AG04449 (cell line): ENCODE measurements around the gene ARPP19.

ENCODE experiments used
- CTCF ChIA-PET: fragments of 350-600 bp; formaldehyde crosslinking; extraction: SDS; loops from one replicate; lab custom pipeline; 2021; ENCODE audit warnings: antibody characterized with exemption; lab: Yijun Ruan, JAX
- POLR2A ChIA-PET: fragments of 400-600, 350-600 bp; formaldehyde crosslinking; extraction: SDS; loops from one replicate; lab custom pipeline; 2020; ENCODE audit warnings: antibody characterized with exemption, inconsistent platforms; lab: Yijun Ruan, JAX
- DNase-seq: peaks from one replicate; pipeline ENCODE4 v3.0.0-alpha.2; 2010; ENCODE audit warnings: low read depth, low spot score
- H3K4me3 ChIP-seq: 2 replicates; pipeline ENCODE4 v1.5.1; 2011; ENCODE audit warnings: low read depth, mild to moderate bottlenecking, control low read depth, low read length
- CTCF ChIP-seq: IDR thresholded peaks from one replicate; pipeline ENCODE4 v1.5.1; 2011; ENCODE audit warnings: mild to moderate bottlenecking, moderate library complexity, low read length, control low read depth, inconsistent platforms; ENCODE audit not compliant: insufficient read depth; ENCODE audit errors: missing control alignments

The ARPP19 gene

GRCh38 chr15:52527196-52527910 is 41.5 kb downstream of the ARPP19 start:
- POLR2A ChIA-PET = no interaction called here

GRCh38 chr15:52524223-52525136 is 44.4 kb downstream of the ARPP19 start:
- ChIA-PET POLR2A (no interaction called here), CTCF (interaction anchor here (0.7 kb wide), 1 partner anchor 211 kb away, joined by 3 read pairs; no protein-coding TSS in a partner anchor)

More at GRCh38 chr15:52527196-52527910, 41.5 kb downstream of the ARPP19 start:
- TF ChIP-seq CTCF = no peak
- CTCF ChIA-PET = interaction anchor here (0.7 to 1.4 kb wide), 3 partner anchors 18 to 171 kb away, joined by 3 read pairs; no protein-coding TSS in a partner anchor
- DNase-seq = no peak
- peak overlapping the region; percentile 74 for H3K4me3 ChIP-seq

GRCh38 chr15:52523647-52524046 is 45.2 kb downstream of the ARPP19 start:
- ChIA-PET CTCF (no interaction called here), POLR2A (no interaction called here)
- DNase-seq = no peak
- H3K4me3 ChIP-seq = no peak overlapping the region
- no peak for TF ChIP-seq CTCF

More at GRCh38 chr15:52524223-52525136, 44.4 kb downstream of the ARPP19 start:
- no peak overlapping the region for H3K4me3 ChIP-seq
- no peak for TF ChIP-seq CTCF
- no peak for DNase-seq

- H3K4me3 ChIP-seq = no peak overlapping the region
- DNase-seq = peak; percentile 76
- TF ChIP-seq CTCF = no peak
- ChIA-PET CTCF (interaction anchor here (0.9 kb wide), 1 partner anchor 192 kb away, joined by 4 read pairs; no protein-coding TSS in a partner anchor), POLR2A (interaction anchor here (0.7 kb wide), 1 partner anchor 82 kb away, joined by 4 read pairs; no protein-coding TSS in a partner anchor)
Measured at GRCh38 chr15:52523192-52523591, 45.6 kb downstream of the ARPP19 start.

GRCh38 chr15:52521682-52522081 is 47.1 kb downstream of the ARPP19 start:
- POLR2A ChIA-PET = no interaction called here
- no peak for DNase-seq
- H3K4me3 ChIP-seq = no peak overlapping the region
- TF ChIP-seq CTCF = no peak
- CTCF ChIA-PET = no interaction called here
